ENCODE data around the gene SERPINB4.

SERPINB4 gene

GRCh38 chr18:63603355-63603754, 40.7 kb downstream of the SERPINB4 start:
- Histone ChIP-seq H3K27me3 (ENCODE audit: low read length) (no peaks in the 10 kb centered on the region), H3K27ac (ENCODE audit: low read depth, low read length) (no peak overlapping the region), H3K9me3 (ENCODE audit: insufficient read depth, low read length) (no peaks in the 10 kb centered on the region), H3K36me3 (ENCODE audit: low read length) (no peaks in the 10 kb centered on the region), H3K9ac (ENCODE audit: low read length) (no peak overlapping the region), H2AFZ (ENCODE audit: low read depth, low read length, severe bottlenecking) (no peak overlapping the region), H3K4me3 (ENCODE audit: insufficient read depth, low read length, poor library complexity, severe bottlenecking) (no peak overlapping the region), H3K4me2 (ENCODE audit: low read depth, low read length, poor library complexity, severe bottlenecking) (no peak overlapping the region), H3K9me2 (replicated peaks; ENCODE audit: insufficient read depth, low read length) (no peaks in the 10 kb centered on the region), H4K20me1 (ENCODE audit: low read depth, low read length) (no peaks in the 10 kb centered on the region), H3K79me2 (ENCODE audit: insufficient read depth, low read length) (no peaks in the 10 kb centered on the region), H3F3A (ENCODE audit: insufficient read depth) (no peaks in the 10 kb centered on the region)
- TF ChIP-seq CTCF (IDR thresholded peaks at IDR 0.05; ENCODE audit: insufficient read depth, low read length, poor library complexity, severe bottlenecking) (no peak), EZH2phosphoT487 (conservative IDR thresholded peaks at IDR 0.05; ENCODE audit: low read length) (no peak)

- no peak overlapping the region for H3K27ac ChIP-seq (ENCODE audit: low read depth, low read length)
- TF ChIP-seq CTCF (IDR thresholded peaks at IDR 0.05; ENCODE audit: insufficient read depth, low read length, poor library complexity, severe bottlenecking): no peak
- TF ChIP-seq EZH2phosphoT487 (conservative IDR thresholded peaks at IDR 0.05; ENCODE audit: low read length): no peak
- H3F3A ChIP-seq (ENCODE audit: insufficient read depth): no peaks in the 10 kb centered on the region
- no peak overlapping the region for H2AFZ ChIP-seq (ENCODE audit: low read depth, low read length, severe bottlenecking)
- H3K36me3 ChIP-seq (ENCODE audit: low read length): no peaks in the 10 kb centered on the region
- no peaks in the 10 kb centered on the region for H3K9me2 ChIP-seq (replicated peaks; ENCODE audit: insufficient read depth, low read length)
- H3K4me2 ChIP-seq (ENCODE audit: low read depth, low read length, poor library complexity, severe bottlenecking): no peak overlapping the region
- no peaks in the 10 kb centered on the region for H3K9me3 ChIP-seq (ENCODE audit: insufficient read depth, low read length)
- no peak overlapping the region for H3K9ac ChIP-seq (ENCODE audit: low read length)
- H3K79me2 ChIP-seq (ENCODE audit: insufficient read depth, low read length): no peaks in the 10 kb centered on the region
- no peaks in the 10 kb centered on the region for H4K20me1 ChIP-seq (ENCODE audit: low read depth, low read length)
- no peaks in the 10 kb centered on the region for H3K27me3 ChIP-seq (ENCODE audit: low read length)
- H3K4me3 ChIP-seq (ENCODE audit: insufficient read depth, low read length, poor library complexity, severe bottlenecking): no peak overlapping the region
Observed at GRCh38 chr18:63596964-63597363, 47.1 kb downstream of the SERPINB4 start.

- H3K4me2 ChIP-seq (ENCODE audit: low read depth, low read length, poor library complexity, severe bottlenecking): no peak overlapping the region
- H3K27ac ChIP-seq (ENCODE audit: low read depth, low read length): no peak overlapping the region
- no peak overlapping the region for H2AFZ ChIP-seq (ENCODE audit: low read depth, low read length, severe bottlenecking)
- H3K36me3 ChIP-seq (ENCODE audit: low read length): no peaks in the 10 kb centered on the region
- H3K9ac ChIP-seq (ENCODE audit: low read length): no peak overlapping the region
- no peak overlapping the region for H3K4me3 ChIP-seq (ENCODE audit: insufficient read depth, low read length, poor library complexity, severe bottlenecking)
- no peak for TF ChIP-seq EZH2phosphoT487 (conservative IDR thresholded peaks at IDR 0.05; ENCODE audit: low read length)
- no peak for TF ChIP-seq CTCF (IDR thresholded peaks at IDR 0.05; ENCODE audit: insufficient read depth, low read length, poor library complexity, severe bottlenecking)
- no peaks in the 10 kb centered on the region for H3K27me3 ChIP-seq (ENCODE audit: low read length)
- H3K79me2 ChIP-seq (ENCODE audit: insufficient read depth, low read length): no peaks in the 10 kb centered on the region
- no peaks in the 10 kb centered on the region for H4K20me1 ChIP-seq (ENCODE audit: low read depth, low read length)
- H3K9me3 ChIP-seq (ENCODE audit: insufficient read depth, low read length): no peaks in the 10 kb centered on the region
- H3F3A ChIP-seq (ENCODE audit: insufficient read depth): no peaks in the 10 kb centered on the region
- no peaks in the 10 kb centered on the region for H3K9me2 ChIP-seq (replicated peaks; ENCODE audit: insufficient read depth, low read length)
Observed at GRCh38 chr18:63592471-63592870, 51.6 kb downstream of the SERPINB4 start.
